K562 (cell line): ENCODE results near the gene SLC25A1. TPM values are rescaled to one million over a fixed set of nuclear protein-coding genes. Genes with fewer than 3 reads are reported as not detected.
A peak's percentile ranks its signal among the peaks of the same experiment; 100 is the strongest.

ENCODE experiments used
- DMBX1 ChIP-seq: fragments of 250-450 bp; sonication (Bioruptor Pico); IDR thresholded peaks from 2 replicates; pipeline ENCODE4 v1.8.0; 2022; ENCODE audit warnings: inconsistent platforms, mild to moderate bottlenecking, moderate library complexity, borderline replicate concordance
- ERF ChIP-seq: fragments of 450-650 bp; formaldehyde crosslinking; IDR thresholded peaks from 2 replicates; pipeline ENCODE4 v1.4.0; 2020; ENCODE audit warnings: mild to moderate bottlenecking, mixed read lengths
- MAX ChIP-seq: sonication (generic); formaldehyde crosslinking; IDR thresholded peaks from 2 replicates; pipeline ENCODE4 v1.9.0; 2022; ENCODE audit warnings: mild to moderate bottlenecking, missing genetic modification reagents
- MXI1 ChIP-seq: IDR thresholded peaks from 2 replicates; pipeline ENCODE4 v1.6.1; 2011; ENCODE audit warnings: low read depth, mild to moderate bottlenecking, improper control_type of control experiment, low read length
- NBN ChIP-seq: fragments of 450-650 bp; IDR thresholded peaks from 2 replicates; pipeline ENCODE4 v1.6.1; 2016; ENCODE audit warnings: low read depth, mild to moderate bottlenecking
- RREB1 ChIP-seq: fragments of 250-450 bp; sonication (Bioruptor Pico); IDR thresholded peaks from 2 replicates; pipeline ENCODE4 v1.4.0; 2020
- TCF7 ChIP-seq: sonication (generic); IDR thresholded peaks from 2 replicates; pipeline ENCODE4 v1.6.1; 2016; ENCODE audit warnings: antibody characterized with exemption, borderline replicate concordance
- U2AF1 ChIP-seq: fragments of 200-400 bp; formaldehyde crosslinking; optimal IDR thresholded peaks from 2 replicates; pipeline ENCODE3; 2017; ENCODE audit warnings: mild to moderate bottlenecking, low read depth, low read length, moderate library complexity
- ZNF586 ChIP-seq: fragments of 450-650 bp; formaldehyde crosslinking; conservative IDR thresholded peaks from 2 replicates; pipeline ENCODE4 v1.4.0; 2020; ENCODE audit warnings: mild to moderate bottlenecking, moderate library complexity
- ZNF695 ChIP-seq: fragments of 450-650 bp; formaldehyde crosslinking; IDR thresholded peaks from 2 replicates; pipeline ENCODE4 v1.4.0; 2020; ENCODE audit warnings: mild to moderate bottlenecking, moderate library complexity
- polyA plus RNA-seq, 8 experiments: library from polyadenylated mRNA; depleted of rRNA in 4 of 8; stranded (reverse) in 5 of 8; unstranded in 3 of 8; fragments of >200 nt; fragmentation: Nextera tagmentation in 2 of 8; fragmentation: Illumina TruSeq in 1 of 8; extraction: Ambion mirVana in 2 of 8; extraction: Trizol in 1 of 8; gene quantifications; 2 replicates each; pipeline versions ENCODE4 v1.2.1 to v1.2.3, GENCODE V29; 2011 to 2014; ENCODE audit warnings: inconsistent platforms in 1 of 8, missing spikeins in 1 of 8
- total RNA-seq, 7 experiments: library from RNA; depleted of rRNA in 6 of 7; stranded (reverse); fragments of >200 nt in 6 of 7; fragmentation: Illumina TruSeq in 2 of 7; extraction: Trizol in 2 of 7; gene quantifications; 2 replicates each; pipeline versions ENCODE4 v1.2.1 to v1.2.3, GENCODE V29; 2011 to 2021; ENCODE audit warnings: low replicate concordance in 1 of 7
- TF ChIP-seq, protein P1 (sequence below), 2 experiments: fragments of 450-650 bp in 1 of 2; sonication (generic) in 1 of 2; formaldehyde crosslinking in 1 of 2; IDR thresholded peaks; 2 replicates each; pipeline versions ENCODE4 v1.7.1 to v1.9.0; 2016 to 2022; ENCODE audit warnings: inconsistent platforms in 1 of 2, mild to moderate bottlenecking in 1 of 2, missing genetic modification reagents in 1 of 2

The SLC25A1 gene
- total and polyA plus RNA-seq, 9 of the 15 experiments (the other 6 are each of a cell fraction or from before 2014, with no cell fraction given), result 11.0 to 408 (median 110) TPM

GRCh38 chr22:19178065-19178656 is 375 bp downstream of the SLC25A1 start (continued):
- TF ChIP-seq, protein P1, sequence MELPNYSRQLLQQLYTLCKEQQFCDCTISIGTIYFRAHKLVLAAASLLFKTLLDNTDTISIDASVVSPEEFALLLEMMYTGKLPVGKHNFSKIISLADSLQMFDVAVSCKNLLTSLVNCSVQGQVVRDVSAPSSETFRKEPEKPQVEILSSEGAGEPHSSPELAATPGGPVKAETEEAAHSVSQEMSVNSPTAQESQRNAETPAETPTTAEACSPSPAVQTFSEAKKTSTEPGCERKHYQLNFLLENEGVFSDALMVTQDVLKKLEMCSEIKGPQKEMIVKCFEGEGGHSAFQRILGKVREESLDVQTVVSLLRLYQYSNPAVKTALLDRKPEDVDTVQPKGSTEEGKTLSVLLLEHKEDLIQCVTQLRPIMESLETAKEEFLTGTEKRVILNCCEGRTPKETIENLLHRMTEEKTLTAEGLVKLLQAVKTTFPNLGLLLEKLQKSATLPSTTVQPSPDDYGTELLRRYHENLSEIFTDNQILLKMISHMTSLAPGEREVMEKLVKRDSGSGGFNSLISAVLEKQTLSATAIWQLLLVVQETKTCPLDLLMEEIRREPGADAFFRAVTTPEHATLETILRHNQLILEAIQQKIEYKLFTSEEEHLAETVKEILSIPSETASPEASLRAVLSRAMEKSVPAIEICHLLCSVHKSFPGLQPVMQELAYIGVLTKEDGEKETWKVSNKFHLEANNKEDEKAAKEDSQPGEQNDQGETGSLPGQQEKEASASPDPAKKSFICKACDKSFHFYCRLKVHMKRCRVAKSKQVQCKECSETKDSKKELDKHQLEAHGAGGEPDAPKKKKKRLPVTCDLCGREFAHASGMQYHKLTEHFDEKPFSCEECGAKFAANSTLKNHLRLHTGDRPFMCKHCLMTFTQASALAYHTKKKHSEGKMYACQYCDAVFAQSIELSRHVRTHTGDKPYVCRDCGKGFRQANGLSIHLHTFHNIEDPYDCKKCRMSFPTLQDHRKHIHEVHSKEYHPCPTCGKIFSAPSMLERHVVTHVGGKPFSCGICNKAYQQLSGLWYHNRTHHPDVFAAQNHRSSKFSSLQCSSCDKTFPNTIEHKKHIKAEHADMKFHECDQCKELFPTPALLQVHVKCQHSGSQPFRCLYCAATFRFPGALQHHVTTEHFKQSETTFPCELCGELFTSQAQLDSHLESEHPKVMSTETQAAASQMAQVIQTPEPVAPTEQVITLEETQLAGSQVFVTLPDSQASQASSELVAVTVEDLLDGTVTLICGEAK (IDR thresholded peaks at IDR 0.05), result no peak
- TF ChIP-seq, protein P1 (CRISPR knock-in tag; IDR thresholded peaks at IDR 0.05), result no peak
- TF ChIP-seq ZNF586 (CRISPR knock-in tag) (0 out of 2 replicates have a peak, but pooled peaks have one; percentile 46), MAX (no peak), ZNF695 (CRISPR knock-in tag) (0 out of 2 replicates have a peak, but pooled peaks have one; percentile 51), NBN (no peak), TCF7 (no peak), U2AF1 (no peak), DMBX1 (CRISPR knock-in tag) (peak; percentile 61; the same call in 1 of the 2 replicates), ERF (CRISPR knock-in tag) (peak; percentile 98), RREB1 (CRISPR knock-in tag) (peak; percentile 40; the same call in 1 of the 2 replicates), MXI1 (peak; percentile 73)
